Fibroblast of skin of right biceps (primary cell): ENCODE results near the gene MFSD1.
"Not testable (repeated sequence)": the region's sequence is repeated elsewhere in the genome, so short reads cannot be mapped to it uniquely, and the experiment has no call there.

Experiments
- DNase-seq: peaks from one replicate; pipeline ENCODE4 v3.0.0-alpha.2; 2013

The MFSD1 gene

GRCh38 chr3:158776531-158776930 is 25.3 kb upstream of the MFSD1 start:
- DNase-seq: no peak

- DNase-seq: no peak
Observed at GRCh38 chr3:158777161-158777873, 24.5 kb upstream of the MFSD1 start.

DNA sequence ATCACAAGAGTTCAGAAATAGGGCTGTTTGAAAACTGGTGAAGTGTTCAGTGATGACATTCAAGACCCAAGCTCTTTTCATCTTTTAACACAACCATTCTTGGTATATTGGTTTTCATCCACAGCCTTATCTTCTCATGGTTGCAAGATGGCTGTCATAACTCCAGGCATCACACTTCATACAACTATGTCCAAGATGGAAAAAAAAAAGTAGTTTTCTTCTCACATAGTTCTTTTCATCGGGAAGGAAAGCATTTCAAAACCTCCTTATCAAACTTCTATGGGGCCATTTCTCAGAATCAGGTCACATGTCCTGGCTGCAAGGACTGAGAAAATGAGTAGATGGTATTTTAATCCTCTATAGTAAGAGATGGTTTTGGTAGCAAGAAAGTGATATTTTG is 21.1 kb upstream of the MFSD1 start:
- DNase-seq: no peak

- DNase-seq: no peak
Observed at GRCh38 chr3:158781191-158781590, 20.7 kb upstream of the MFSD1 start.

GRCh38 chr3:158781849-158782248 is 20.0 kb upstream of the MFSD1 start:
- DNase-seq: no peak

- no peak for DNase-seq
Observed at GRCh38 chr3:158782283-158782989, 19.4 kb upstream of the MFSD1 start.

DNA sequence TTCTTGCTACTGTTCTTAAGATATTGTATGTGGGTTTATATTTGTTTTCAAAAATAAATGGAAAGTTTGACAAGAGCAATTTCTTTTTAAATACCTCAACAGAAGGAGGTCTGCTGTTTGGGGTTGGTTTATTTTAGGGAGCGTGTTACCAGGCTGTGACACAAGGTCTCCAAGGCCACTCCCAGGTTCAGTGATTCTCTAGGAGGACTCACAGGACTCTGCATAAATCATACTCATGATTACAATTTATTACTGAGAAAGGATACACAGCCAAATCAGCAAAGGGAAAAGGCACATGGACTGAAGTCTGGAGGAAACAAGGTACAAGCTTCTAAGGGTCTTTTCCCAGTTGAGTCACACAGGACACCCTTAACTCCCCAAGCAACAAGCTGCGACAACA is 18.8 kb upstream of the MFSD1 start:
- DNase-seq: no peak

DNA sequence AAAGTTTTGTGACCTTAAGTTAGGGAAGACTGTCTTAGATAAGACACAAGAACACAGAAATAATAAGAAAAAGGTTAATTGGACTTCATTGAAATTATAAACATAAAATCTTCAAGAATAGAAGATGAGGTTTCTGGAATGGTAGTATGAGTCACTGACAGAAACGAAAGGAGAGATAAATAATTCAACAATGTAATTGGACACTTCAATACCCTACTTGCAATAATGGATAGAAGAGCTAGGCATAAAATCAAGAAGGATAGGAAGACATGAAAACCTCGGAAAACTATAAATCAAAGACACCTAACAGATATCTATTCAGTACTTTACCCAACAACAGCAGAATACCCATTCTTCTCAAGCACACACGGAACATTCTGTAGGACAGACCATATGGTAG is 15.9 kb upstream of the MFSD1 start:
- no peak for DNase-seq

- peak; percentile 33 for DNase-seq
Observed at GRCh38 chr3:158788446-158788845, 13.4 kb upstream of the MFSD1 start.

DNA sequence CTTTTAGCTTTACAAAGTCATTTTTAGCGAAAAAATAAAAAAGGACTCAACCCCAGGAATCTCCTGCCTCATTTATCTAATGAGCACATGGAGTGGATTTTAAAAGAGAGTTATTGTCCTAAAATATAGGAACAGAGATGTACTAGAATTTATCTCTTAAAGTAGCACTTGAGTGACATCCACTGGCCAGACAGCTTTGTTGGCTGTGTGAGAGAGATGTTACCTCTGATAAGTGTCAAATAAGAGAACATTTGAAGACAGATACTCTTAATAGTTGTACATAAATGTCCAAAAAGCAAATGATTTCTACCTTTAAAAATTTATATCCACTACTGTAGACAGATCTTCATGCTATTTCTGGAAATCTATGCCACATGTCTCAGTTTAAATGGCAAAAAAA is 12.3 kb upstream of the MFSD1 start:
- peak; percentile 71 for DNase-seq

- DNase-seq: peak; percentile 76
Observed at GRCh38 chr3:158790901-158791589, 10.8 kb upstream of the MFSD1 start.

- DNase-seq: not testable (repeated sequence)
Observed at GRCh38 chr3:158791590-158791920, 10.3 kb upstream of the MFSD1 start.

GRCh38 chr3:158792709-158793108 is 9.1 kb upstream of the MFSD1 start:
- DNase-seq: peak; percentile 92

DNA sequence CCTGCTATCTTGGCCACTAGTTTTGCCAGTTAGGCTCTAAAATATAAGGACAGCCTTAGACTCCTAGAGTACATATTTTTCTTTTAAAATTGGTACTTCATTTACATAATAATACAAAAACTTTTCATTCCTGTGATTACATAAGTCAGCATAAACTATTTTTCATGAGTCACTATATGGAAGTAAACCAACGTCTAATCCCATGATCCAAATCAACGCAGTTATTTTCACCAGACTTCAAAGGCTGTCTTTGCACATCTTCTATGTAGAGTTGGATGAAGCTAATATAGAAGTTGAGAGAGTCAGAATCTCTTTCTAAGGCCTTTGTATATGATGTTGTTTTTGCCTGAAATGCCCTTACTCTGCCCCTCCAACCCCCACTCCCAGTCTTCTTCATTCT is 7.6 kb upstream of the MFSD1 start:
- no peak for DNase-seq

DNA sequence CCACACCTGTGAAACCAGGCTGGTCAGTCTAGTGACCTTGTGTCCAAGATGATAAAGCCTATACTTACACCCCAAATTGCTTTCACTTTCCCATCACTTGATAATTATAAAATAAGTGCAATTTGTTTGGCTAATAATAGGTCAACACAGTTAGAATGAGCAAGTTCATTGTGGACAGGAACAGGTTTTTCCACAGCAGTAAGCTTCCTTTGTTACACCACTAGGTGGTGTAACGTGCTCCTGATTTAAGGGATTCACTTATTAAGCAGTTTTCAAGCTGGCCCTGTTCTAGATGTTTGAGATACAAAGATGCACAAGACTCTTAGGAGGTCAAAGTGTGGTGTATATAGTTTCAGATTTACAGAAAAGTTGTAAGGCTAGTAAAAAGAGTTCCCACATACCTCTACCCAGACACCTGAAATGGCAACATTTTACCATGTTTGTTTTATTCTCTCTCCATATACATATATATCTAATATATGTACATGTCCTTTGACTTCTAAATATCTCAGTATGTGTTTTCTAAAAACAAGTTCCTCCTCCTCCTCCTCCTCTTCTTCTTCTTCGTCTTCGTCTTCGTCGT is 6.8 kb upstream of the MFSD1 start:
- DNase-seq: peak; percentile 45

- peak; percentile 30 for DNase-seq
Observed at GRCh38 chr3:158801201-158801600, 653 bp upstream of the MFSD1 start.

GRCh38 chr3:158802409-158803268 is 785 bp downstream of the MFSD1 start:
- DNase-seq: no peak

- DNase-seq: no peak
Observed at GRCh38 chr3:158804441-158804840, 2.6 kb downstream of the MFSD1 start.

GRCh38 chr3:158808697-158809096 is 6.8 kb downstream of the MFSD1 start:
- peak; percentile 91 for DNase-seq

- DNase-seq: peak; percentile 21
Observed at GRCh38 chr3:158809642-158810041, 7.8 kb downstream of the MFSD1 start.

DNA sequence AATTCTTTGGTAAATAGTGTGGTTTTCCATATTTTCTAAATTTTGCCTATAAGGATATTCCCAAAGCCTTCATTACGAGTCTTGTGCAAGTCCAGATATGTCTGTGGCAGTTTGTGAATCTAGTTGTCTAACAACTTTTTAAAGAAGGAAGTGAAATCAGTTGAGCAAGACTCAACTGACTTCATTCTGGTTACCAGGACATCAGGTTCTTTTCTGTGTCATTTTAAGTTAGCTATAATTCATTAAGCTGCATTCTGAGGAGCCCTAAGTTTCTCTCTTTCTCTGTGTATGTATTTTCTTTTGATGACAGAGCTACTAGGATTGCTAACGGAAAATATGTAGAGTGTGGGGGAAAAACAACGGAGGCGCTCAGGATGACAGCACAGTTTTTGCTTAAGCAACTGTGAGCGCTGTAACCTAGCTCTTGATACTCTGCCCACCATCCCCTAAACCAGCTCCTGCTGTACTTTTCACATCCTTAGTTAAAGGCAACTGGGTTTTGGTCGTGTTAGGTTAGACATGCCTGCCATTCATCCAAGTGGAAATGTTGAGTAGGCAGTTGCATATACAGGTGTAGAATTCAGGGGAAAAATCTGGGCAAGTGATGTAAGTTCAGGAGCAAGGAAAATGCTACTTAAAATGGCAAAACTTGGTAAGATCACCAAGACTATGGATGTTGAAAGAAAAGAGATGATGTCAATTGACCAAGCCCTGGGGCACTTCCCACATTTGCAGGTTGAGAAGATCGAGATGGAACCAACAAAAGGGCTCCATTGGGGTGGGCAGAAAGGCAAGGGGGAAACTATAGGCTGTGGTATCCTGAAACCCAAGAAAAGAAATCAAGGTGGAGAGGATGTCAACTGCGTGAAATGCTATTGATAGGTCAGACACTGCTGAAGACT is 9.2 kb downstream of the MFSD1 start:
- no peak for DNase-seq

- DNase-seq: no peak
Observed at GRCh38 chr3:158819282-158819681, 17.4 kb downstream of the MFSD1 start.
